Liver (tissue), 3 donors: ENCODE data around the gene ACSL3.

Source experiments
- CTCF ChIP-seq: fragments of 150-350 bp; IDR thresholded peaks from 2 replicates; pipeline ENCODE4 v1.5.1; 2017; ENCODE audit warnings: improper control_type of control experiment, low read depth, low read length; ENCODE audit not compliant: missing input control
- EGR1 ChIP-seq, 2 donors: IDR thresholded peaks; 2 replicates each; pipeline ENCODE4 v1.6.1; 2016 to 2018; ENCODE audit warnings: antibody characterized with exemption in 2 of 2, low read depth in 2 of 2
- FOXA1 ChIP-seq: IDR thresholded peaks from 2 replicates; pipeline ENCODE4 v1.6.1; 2016; ENCODE audit warnings: antibody characterized with exemption
- GABPA ChIP-seq, 2 donors: IDR thresholded peaks in 1 of 2; conservative IDR thresholded peaks in 1 of 2; 2 replicates each; pipeline ENCODE4 v1.6.1; 2016; ENCODE audit warnings: antibody characterized with exemption in 2 of 2, mild to moderate bottlenecking in 1 of 2, moderate library complexity in 1 of 2
- JUND ChIP-seq, 2 donors: IDR thresholded peaks; 2 replicates each; pipeline ENCODE4 v1.6.1; 2016; ENCODE audit warnings: antibody characterized with exemption in 2 of 2
- MAX ChIP-seq: IDR thresholded peaks from 2 replicates; pipeline ENCODE4 v1.6.1; 2016; ENCODE audit warnings: antibody characterized with exemption
- RAD21 ChIP-seq, 2 donors: IDR thresholded peaks; 2 replicates each; pipeline ENCODE4 v1.6.1; 2016; ENCODE audit warnings: antibody characterized with exemption in 2 of 2, mild to moderate bottlenecking in 2 of 2
- RXRA ChIP-seq, 2 donors: IDR thresholded peaks; 2 replicates each; pipeline ENCODE4 v1.6.1; 2017 to 2018; ENCODE audit warnings: antibody characterized with exemption in 2 of 2, mild to moderate bottlenecking in 1 of 2
- SP1 ChIP-seq: IDR thresholded peaks from 2 replicates; pipeline ENCODE4 v1.6.1; 2018; ENCODE audit warnings: antibody characterized with exemption, mild to moderate bottlenecking
- TAF1 ChIP-seq: conservative IDR thresholded peaks from 2 replicates; pipeline ENCODE4 v1.6.1; 2016; ENCODE audit warnings: antibody characterized with exemption, mild to moderate bottlenecking
- TF ChIP-seq, protein P1 (sequence below): IDR thresholded peaks from 2 replicates; pipeline ENCODE4 v1.6.1; 2016; ENCODE audit warnings: antibody characterized with exemption, mild to moderate bottlenecking
- TF ChIP-seq, protein P2 (sequence below): IDR thresholded peaks from 2 replicates; pipeline ENCODE4 v1.6.1; 2016; ENCODE audit warnings: antibody characterized with exemption
- donor health status: healthy.
- donor health status: healthy.

- TF ChIP-seq CTCF (no peak), GABPA (IDR thresholded peaks at IDR 0.05 in 1 of 2, conservative IDR thresholded peaks at IDR 0.05 in 1 of 2) (no peak), TAF1 (no peak), RXRA (IDR thresholded peaks at IDR 0.05) (no peak), SP1 (no peak), MAX (no peak), RAD21 (IDR thresholded peaks at IDR 0.05) (no peak), EGR1 (IDR thresholded peaks at IDR 0.05; ENCODE audit: low read depth in 2 of 2) (no peak), JUND (IDR thresholded peaks at IDR 0.05) (no peak), FOXA1 (no peak)
- TF ChIP-seq, protein P1, sequence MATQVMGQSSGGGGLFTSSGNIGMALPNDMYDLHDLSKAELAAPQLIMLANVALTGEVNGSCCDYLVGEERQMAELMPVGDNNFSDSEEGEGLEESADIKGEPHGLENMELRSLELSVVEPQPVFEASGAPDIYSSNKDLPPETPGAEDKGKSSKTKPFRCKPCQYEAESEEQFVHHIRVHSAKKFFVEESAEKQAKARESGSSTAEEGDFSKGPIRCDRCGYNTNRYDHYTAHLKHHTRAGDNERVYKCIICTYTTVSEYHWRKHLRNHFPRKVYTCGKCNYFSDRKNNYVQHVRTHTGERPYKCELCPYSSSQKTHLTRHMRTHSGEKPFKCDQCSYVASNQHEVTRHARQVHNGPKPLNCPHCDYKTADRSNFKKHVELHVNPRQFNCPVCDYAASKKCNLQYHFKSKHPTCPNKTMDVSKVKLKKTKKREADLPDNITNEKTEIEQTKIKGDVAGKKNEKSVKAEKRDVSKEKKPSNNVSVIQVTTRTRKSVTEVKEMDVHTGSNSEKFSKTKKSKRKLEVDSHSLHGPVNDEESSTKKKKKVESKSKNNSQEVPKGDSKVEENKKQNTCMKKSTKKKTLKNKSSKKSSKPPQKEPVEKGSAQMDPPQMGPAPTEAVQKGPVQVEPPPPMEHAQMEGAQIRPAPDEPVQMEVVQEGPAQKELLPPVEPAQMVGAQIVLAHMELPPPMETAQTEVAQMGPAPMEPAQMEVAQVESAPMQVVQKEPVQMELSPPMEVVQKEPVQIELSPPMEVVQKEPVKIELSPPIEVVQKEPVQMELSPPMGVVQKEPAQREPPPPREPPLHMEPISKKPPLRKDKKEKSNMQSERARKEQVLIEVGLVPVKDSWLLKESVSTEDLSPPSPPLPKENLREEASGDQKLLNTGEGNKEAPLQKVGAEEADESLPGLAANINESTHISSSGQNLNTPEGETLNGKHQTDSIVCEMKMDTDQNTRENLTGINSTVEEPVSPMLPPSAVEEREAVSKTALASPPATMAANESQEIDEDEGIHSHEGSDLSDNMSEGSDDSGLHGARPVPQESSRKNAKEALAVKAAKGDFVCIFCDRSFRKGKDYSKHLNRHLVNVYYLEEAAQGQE = no peak
- TF ChIP-seq, protein P2, sequence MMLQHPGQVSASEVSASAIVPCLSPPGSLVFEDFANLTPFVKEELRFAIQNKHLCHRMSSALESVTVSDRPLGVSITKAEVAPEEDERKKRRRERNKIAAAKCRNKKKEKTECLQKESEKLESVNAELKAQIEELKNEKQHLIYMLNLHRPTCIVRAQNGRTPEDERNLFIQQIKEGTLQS = no peak
Observed at GRCh38 chr2:222942561-222942960, 81.7 kb downstream of the ACSL3 start.
